NT2/D1 (cell line): ENCODE data around the gene EIF3F.

Experiments
- DNase-seq: peaks from one replicate; pipeline ENCODE4 v3.0.0-alpha.2; 2011; ENCODE audit warnings: low read depth, low spot score
- H3K27me3 ChIP-seq: 2 replicates; pipeline ENCODE4 v1.6.0; 2011; ENCODE audit warnings: mild to moderate bottlenecking; ENCODE audit not compliant: insufficient read length, insufficient read depth
- H3K36me3 ChIP-seq: 2 replicates; pipeline ENCODE4 v1.6.1; 2011; ENCODE audit warnings: mild to moderate bottlenecking, low read length, mixed read lengths; ENCODE audit not compliant: insufficient read depth, insufficient read length
- H3K4me1 ChIP-seq: 2 replicates; pipeline ENCODE4 v1.5.1; 2011; ENCODE audit not compliant: insufficient read depth, insufficient read length
- H3K4me3 ChIP-seq: 2 replicates; pipeline ENCODE4 v1.5.1; 2011; ENCODE audit warnings: low read depth; ENCODE audit not compliant: insufficient read length
- H3K9ac ChIP-seq: 2 replicates; pipeline ENCODE4 v1.6.0; 2011; ENCODE audit warnings: low read depth; ENCODE audit not compliant: insufficient read length
- H3K9me3 ChIP-seq: 2 replicates; pipeline ENCODE4 v1.5.1; 2011; ENCODE audit warnings: mild to moderate bottlenecking, low read length; ENCODE audit not compliant: insufficient read depth
- SUZ12 ChIP-seq: IDR thresholded peaks from 2 replicates; pipeline ENCODE4 v1.6.1; 2011; ENCODE audit not compliant: insufficient read length, insufficient read depth; ENCODE audit errors: extremely low read depth
- YY1 ChIP-seq: IDR thresholded peaks from 2 replicates; pipeline ENCODE4 v1.6.1; 2011; ENCODE audit not compliant: insufficient read length, insufficient read depth
- ZNF274 ChIP-seq: IDR thresholded peaks from 2 replicates; pipeline ENCODE4 v1.6.1; 2011; ENCODE audit warnings: mild to moderate bottlenecking, low read depth, low read length

Gene EIF3F

GRCh38 chr11:8040261-8040920 lies 53.3 kb downstream of the EIF3F start:
- H3K9me3 ChIP-seq, result peaks cover 10% of the 10 kb centered on the region; the same call in 1 of the 2 replicates
- DNase-seq, result no peak
- TF ChIP-seq ZNF274 (no peak), YY1 (no peak), SUZ12 (no peak)
- no peaks in the 10 kb centered on the region for H3K36me3 ChIP-seq
- H3K9ac ChIP-seq, result no peak overlapping the region
- H3K4me1 ChIP-seq, result no peaks in the 10 kb centered on the region
- H3K27me3 ChIP-seq, result no peaks in the 10 kb centered on the region
- H3K4me3 ChIP-seq, result no peak overlapping the region

- H3K27me3 ChIP-seq, result no peaks in the 10 kb centered on the region
- no peaks in the 10 kb centered on the region for H3K4me1 ChIP-seq
- no peak for TF ChIP-seq ZNF274
- no peak overlapping the region for H3K4me3 ChIP-seq
- H3K36me3 ChIP-seq, result no peaks in the 10 kb centered on the region
- H3K9me3 ChIP-seq, result peaks cover 10% of the 10 kb centered on the region; the same call in 1 of the 2 replicates
- no peak for DNase-seq
- no peak overlapping the region for H3K9ac ChIP-seq
These were observed 53.8 kb downstream of the EIF3F start for GRCh38 chr11:8040921-8041285.

- Histone ChIP-seq H3K36me3 (no peaks in the 10 kb centered on the region), H3K4me3 (no peak overlapping the region), H3K27me3 (no peaks in the 10 kb centered on the region), H3K9ac (no peak overlapping the region), H3K9me3 (peaks cover 10% of the 10 kb centered on the region; the same call in 1 of the 2 replicates), H3K4me1 (no peaks in the 10 kb centered on the region)
- DNase-seq, result no peak
- no peak for TF ChIP-seq SUZ12
- no peak for TF ChIP-seq ZNF274
- no peak for TF ChIP-seq YY1
These were observed 54.4 kb downstream of the EIF3F start for GRCh38 chr11:8041576-8041975.

- Histone ChIP-seq H3K9me3 (peaks cover 10% of the 10 kb centered on the region; the same call in 1 of the 2 replicates), H3K27me3 (no peaks in the 10 kb centered on the region), H3K4me3 (no peak overlapping the region), H3K4me1 (no peaks in the 10 kb centered on the region), H3K9ac (no peak overlapping the region), H3K36me3 (no peaks in the 10 kb centered on the region)
- TF ChIP-seq YY1 (no peak), ZNF274 (no peak), SUZ12 (no peak)
- DNase-seq, result no peak
These were observed 56.6 kb downstream of the EIF3F start for GRCh38 chr11:8043756-8044155.

- Histone ChIP-seq H3K27me3 (no peaks in the 10 kb centered on the region), H3K9me3 (peaks cover 10% of the 10 kb centered on the region; the same call in 1 of the 2 replicates), H3K9ac (no peak overlapping the region), H3K4me1 (no peaks in the 10 kb centered on the region), H3K36me3 (no peaks in the 10 kb centered on the region), H3K4me3 (no peak overlapping the region)
- DNase-seq, result no peak
- TF ChIP-seq ZNF274 (no peak), YY1 (no peak), SUZ12 (no peak)
These were observed 58.7 kb downstream of the EIF3F start for GRCh38 chr11:8045839-8046238.

- H3K9ac ChIP-seq, result no peak overlapping the region
- H3K27me3 ChIP-seq, result no peaks in the 10 kb centered on the region
- H3K9me3 ChIP-seq, result peaks cover 9% of the 10 kb centered on the region; the same call in 1 of the 2 replicates
- TF ChIP-seq YY1 (no peak), SUZ12 (no peak), ZNF274 (no peak)
- no peaks in the 10 kb centered on the region for H3K36me3 ChIP-seq
- no peaks in the 10 kb centered on the region for H3K4me1 ChIP-seq
- no peak for DNase-seq
- no peak overlapping the region for H3K4me3 ChIP-seq
These were observed 60.2 kb downstream of the EIF3F start for GRCh38 chr11:8047382-8047781.

GRCh38 chr11:8049084-8049483 lies 61.9 kb downstream of the EIF3F start:
- DNase-seq, result no peak
- Histone ChIP-seq H3K36me3 (no peaks in the 10 kb centered on the region), H3K4me3 (no peak overlapping the region), H3K27me3 (no peaks in the 10 kb centered on the region), H3K9ac (no peak overlapping the region), H3K4me1 (no peaks in the 10 kb centered on the region), H3K9me3 (no peaks in the 10 kb centered on the region)
- TF ChIP-seq ZNF274 (no peak), SUZ12 (no peak), YY1 (no peak)
